ENCODE results near the gene SNX10.

SNX10 gene

GRCh38 chr7:26298472-26299058 is 6.9 kb downstream of the SNX10 start:
- DNase-seq: no peak

GRCh38 chr7:26305090-26305868 is 13.6 kb downstream of the SNX10 start:
- no peak for DNase-seq

- no peak for DNase-seq
Observed at GRCh38 chr7:26305869-26306665, 14.4 kb downstream of the SNX10 start.

DNA sequence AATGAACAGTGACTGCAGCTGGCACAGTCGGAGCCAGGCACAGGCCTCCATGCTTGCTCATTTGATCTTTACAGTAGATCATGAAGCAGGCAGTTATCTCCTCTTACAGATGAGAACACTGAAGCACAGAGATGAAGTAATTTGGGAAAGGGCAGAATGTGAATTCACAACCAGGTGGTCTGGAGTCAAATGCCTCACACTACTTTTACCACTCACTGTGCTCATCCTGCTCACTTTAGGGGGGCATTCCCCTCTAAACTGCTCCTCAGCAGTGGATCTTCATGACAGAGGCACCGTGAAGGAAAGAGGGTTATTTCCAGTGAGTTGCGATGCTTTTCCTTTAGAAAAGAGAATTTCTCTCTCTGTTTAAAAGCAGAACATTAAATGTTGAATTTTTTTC is 15.1 kb downstream of the SNX10 start:
- no peak for DNase-seq

DNA sequence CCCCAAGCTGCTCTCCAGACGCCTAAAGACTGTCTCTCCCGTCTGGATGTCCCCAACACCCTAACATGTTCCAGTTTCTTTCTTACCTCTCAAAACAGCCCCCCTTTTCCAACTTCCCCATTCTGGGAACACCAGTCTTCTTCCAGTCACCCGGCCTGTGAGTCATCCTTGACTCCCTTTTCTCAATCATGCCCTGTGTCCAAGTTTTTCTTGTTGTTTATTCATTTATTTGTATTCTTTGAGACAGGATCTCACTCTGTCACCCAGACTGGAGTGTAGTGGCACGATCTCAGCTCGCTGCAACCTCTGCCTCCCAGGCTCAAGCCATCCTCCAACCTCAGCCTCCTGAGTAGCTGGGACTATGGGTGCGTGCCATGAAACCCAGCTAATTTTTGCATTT is 15.6 kb downstream of the SNX10 start:
- DNase-seq: no peak

DNA sequence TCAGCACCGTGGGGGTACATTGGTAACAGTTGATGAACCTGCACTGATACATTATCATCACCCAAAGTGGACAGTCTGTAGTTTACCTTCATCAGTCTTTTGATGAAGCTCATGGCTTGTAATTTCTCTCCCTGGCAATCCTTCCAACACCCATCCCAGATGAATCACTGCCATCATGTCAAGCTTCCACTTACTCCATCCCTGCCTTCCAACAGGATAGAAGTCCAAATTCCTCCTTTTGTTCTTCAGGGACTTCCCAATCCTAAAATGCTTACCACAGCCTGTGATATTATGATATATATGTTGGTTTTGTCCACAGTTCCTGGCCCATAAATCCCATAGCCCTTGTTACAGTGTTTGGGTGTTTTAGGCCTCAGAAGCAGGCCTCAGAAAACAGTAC is 16.1 kb downstream of the SNX10 start:
- DNase-seq: no peak

- no peak for DNase-seq
Observed at GRCh38 chr7:26308551-26308950, 16.9 kb downstream of the SNX10 start.

- DNase-seq: no peak
Observed at GRCh38 chr7:26309089-26309488, 17.4 kb downstream of the SNX10 start.

- no peak for DNase-seq
Observed at GRCh38 chr7:26311798-26312197, 20.1 kb downstream of the SNX10 start.

GRCh38 chr7:26317211-26317610 is 25.5 kb downstream of the SNX10 start:
- no peak for DNase-seq

DNA sequence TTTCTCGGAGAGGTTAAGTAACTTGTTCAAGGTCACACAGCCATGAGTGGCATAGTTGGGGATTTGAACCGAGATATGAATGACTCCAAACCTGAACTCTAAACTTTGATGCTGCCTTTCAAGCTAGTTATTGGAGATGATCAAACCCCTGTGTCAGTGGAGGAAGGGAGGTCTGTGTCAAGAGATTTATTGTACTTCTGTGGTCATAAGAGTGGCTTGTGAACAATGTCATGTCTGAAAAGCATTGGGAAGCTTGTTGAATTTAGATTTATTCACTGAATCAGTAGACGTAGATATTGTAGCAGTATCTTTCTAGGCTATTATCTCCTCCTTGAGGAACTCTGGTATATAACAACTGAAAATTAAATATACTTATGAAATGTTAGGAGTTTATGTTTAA is 27.3 kb downstream of the SNX10 start:
- DNase-seq: no peak

DNA sequence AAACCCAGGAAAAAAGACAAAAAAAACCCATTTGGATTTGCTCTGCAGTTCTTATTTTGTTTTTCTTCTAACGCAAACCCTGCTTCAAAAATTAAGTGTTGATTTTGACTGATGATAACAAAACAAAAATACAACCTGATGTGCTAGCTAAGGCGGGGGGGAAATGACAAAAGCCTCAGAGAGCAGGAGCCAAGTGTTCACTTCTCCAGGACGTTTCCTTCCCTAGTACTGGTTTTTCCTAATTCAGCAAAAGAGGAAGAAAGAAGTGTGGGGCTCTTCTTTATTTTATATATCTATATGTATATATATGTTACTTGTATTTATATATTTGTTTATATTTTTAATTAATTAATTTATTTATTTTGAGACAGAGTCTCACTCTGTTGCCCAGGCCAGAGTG is 28.0 kb downstream of the SNX10 start:
- no peak for DNase-seq

- DNase-seq: no peak
Observed at GRCh38 chr7:26320878-26321277, 29.2 kb downstream of the SNX10 start.

DNA sequence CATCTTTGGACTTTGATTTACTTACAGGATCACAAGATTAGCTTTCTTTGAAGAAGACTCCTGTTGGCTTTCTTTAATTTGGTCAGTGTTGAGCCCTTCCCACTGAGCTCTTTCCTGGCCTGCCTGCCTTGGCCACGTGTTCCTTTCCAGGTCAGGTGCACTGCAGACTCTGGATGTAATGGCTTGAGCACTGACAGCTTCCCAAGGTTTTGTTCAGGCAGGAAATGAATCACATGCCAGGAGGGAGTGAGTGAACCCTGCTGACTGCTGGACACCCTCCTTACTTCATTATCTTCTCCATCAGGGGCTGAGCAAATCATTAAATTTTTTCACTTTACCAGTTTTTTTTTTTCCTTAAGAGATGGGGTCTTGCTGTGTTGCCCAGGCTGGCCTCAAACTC is 29.8 kb downstream of the SNX10 start:
- no peak for DNase-seq

DNA sequence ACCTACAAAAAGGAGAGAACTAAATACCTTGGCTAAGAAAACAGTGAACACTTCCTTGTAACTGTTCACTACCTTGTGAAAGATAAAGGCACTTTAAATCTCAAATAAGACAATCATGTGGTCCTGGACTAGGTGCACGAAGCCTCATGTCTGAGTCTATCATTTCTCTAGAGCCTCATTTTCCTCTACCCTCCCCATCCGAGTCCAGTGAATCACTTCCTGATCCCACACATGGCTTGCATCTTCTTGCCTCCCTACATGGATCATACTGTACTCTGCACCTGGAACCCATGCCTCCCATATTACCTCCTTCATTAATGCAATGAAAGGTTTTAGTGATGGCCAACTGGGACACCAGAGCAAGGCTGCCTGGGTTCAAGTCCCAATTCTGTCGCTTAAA is 34.5 kb downstream of the SNX10 start:
- DNase-seq: no peak

DNA sequence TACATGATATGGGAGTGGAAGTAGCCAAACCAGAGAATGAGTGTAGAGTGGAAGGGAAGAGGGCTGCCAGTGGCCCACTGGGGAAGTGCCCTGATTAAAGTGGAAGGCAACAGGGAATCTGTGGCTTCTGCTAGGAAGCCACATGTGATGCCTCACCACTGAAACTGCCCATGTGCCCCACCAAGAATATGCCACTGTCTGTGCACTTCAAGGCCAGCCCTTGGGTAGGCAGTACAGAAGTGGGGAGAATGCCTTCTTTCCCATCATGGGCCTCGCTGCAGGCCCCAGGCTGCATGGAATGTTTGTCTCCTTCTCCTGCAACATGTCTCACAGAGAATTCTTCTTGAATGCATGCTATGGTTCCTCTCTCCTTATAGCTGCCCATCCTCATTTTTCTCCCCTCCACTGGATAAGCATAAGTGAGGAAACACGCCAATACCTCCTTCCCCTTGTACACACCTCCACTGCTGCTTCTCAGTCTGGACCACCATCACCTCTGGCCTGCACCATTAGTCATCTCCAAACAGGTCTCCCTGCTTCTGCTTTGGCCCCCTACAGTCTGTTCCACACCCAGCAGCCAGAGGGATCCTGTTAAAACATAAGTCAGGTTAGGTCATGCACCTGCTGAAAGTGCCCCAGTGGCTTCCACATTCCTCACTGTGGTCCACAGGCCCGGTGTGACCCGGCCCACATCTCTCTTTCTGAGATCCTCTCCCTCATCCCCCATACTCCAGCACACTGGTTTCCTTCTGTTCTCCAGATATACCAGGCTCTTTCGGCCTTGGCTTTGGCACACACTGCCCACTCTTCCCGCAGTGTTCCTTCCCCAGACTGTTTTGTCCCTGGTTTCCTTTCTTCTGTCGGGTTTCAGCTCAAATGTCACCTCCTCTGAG is 37.1 kb downstream of the SNX10 start:
- DNase-seq: no peak

GRCh38 chr7:26329520-26330255 is 38.0 kb downstream of the SNX10 start:
- DNase-seq: no peak

- DNase-seq: no peak
Observed at GRCh38 chr7:26331113-26331512, 39.5 kb downstream of the SNX10 start.

GRCh38 chr7:26331789-26332188 is 40.1 kb downstream of the SNX10 start:
- DNase-seq: no peak

- no peak for DNase-seq
Observed at GRCh38 chr7:26332698-26333097, 41.0 kb downstream of the SNX10 start.

DNA sequence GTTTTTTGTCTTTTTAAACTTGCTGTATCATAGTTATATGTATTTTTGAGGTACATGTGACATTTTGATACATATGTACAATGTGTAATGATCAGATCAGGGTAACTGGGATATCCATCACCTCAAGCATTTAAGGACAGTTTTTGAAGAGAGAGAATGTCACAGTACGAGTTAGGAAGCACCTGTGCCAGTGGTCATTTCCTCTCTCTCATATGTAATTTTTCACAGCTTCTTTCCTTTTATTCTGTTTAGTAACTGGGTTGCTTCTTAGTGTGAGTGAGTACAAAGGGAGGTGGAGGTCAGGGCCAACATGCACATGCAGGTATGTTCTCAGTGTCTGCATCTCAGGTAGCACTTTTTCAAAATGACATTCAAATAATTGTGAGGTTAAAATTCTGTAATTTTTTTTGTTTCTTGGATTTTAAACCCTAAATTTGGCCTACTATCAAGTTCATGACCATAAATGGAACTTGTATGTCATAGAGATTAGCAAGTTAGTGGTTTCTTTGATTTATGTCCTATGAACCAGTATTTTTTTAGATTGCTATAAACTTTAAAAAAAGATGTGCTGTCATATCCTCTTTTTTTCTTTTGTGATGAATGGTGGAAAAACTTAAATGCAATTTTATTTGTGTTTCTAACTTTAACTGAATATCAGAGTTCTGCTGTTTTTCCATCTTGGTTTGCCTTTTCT is 42.7 kb downstream of the SNX10 start:
- DNase-seq: no peak

Data from activated effector memory CD4-positive, alpha-beta T cell treated with Interleukin-2 at 50 U/mL for 16 hours (primary cell).